Calu3 (cell line): ENCODE data around the gene ANKRD22. TPM values are rescaled to one million over a fixed set of nuclear protein-coding genes. Genes with fewer than 3 reads are reported as not detected.

ENCODE experiments used
- BruUV-seq: library from RNA; stranded (reverse); fragments of 400-500 nt; replicated peaks from 2 replicates; lab custom pipeline; 2021; lab: Mats Ljungman, UMichigan
- CTCF ChIA-PET: fragments of 300-600 bp; sonication (Branson Sonifier 250); formaldehyde crosslinking; loops from one replicate; lab custom pipeline; 2022; ENCODE audit warnings: antibody characterized with exemption; lab: Charles Lee
- DNase-seq: peaks from one replicate; pipeline ENCODE4 v3.0.0; 2022
- H3K27ac Mint-ChIP-seq: one replicate; pipeline ENCODE4 v1.8.0; 2022; ENCODE audit warnings: mixed read lengths; ENCODE audit not compliant: unreplicated experiment
- H3K27me3 Mint-ChIP-seq: one replicate; pipeline ENCODE4 v1.8.0; 2022; ENCODE audit warnings: mixed read lengths; ENCODE audit not compliant: unreplicated experiment
- H3K36me3 Mint-ChIP-seq: one replicate; pipeline ENCODE4 v1.8.0; 2022; ENCODE audit warnings: mild to moderate bottlenecking, moderate library complexity, mixed read lengths; ENCODE audit not compliant: insufficient read depth, unreplicated experiment
- H3K4me1 Mint-ChIP-seq: one replicate; pipeline ENCODE4 v1.8.0; 2022; ENCODE audit warnings: mild to moderate bottlenecking, low read depth, mixed read lengths; ENCODE audit not compliant: unreplicated experiment
- H3K4me3 Mint-ChIP-seq: one replicate; pipeline ENCODE4 v1.8.0; 2022; ENCODE audit warnings: mild to moderate bottlenecking, low read depth, moderate library complexity, mixed read lengths; ENCODE audit not compliant: unreplicated experiment
- H3K9me3 Mint-ChIP-seq: one replicate; pipeline ENCODE4 v1.8.0; 2022; ENCODE audit warnings: low read depth, mixed read lengths; ENCODE audit not compliant: unreplicated experiment
- intact Hi-C: fragments of 100-400 bp; cut with micrococcal nuclease; formaldehyde crosslinking; loops from one replicate; pipeline ENCODE4 v1.10.0; 2022; ENCODE audit not compliant: unreplicated experiment
- total RNA-seq: library from RNA; stranded (reverse); gene quantifications from 2 replicates; pipeline ENCODE4 v1.2.3, GENCODE V29; 2022
- TF ChIP-seq, protein P1 (sequence below): fragments of 200-600 bp; IDR thresholded peaks from one replicate; pipeline ENCODE4 v1.8.0; 2022; ENCODE audit warnings: antibody characterized with exemption; ENCODE audit not compliant: unreplicated experiment

Gene ANKRD22
- total RNA-seq, 1 experiment from 2014 or later: 20.6 TPM

GRCh38 chr10:88810196-88810961 lies 41.3 kb downstream of the ANKRD22 start:
- TF ChIP-seq, protein P1, sequence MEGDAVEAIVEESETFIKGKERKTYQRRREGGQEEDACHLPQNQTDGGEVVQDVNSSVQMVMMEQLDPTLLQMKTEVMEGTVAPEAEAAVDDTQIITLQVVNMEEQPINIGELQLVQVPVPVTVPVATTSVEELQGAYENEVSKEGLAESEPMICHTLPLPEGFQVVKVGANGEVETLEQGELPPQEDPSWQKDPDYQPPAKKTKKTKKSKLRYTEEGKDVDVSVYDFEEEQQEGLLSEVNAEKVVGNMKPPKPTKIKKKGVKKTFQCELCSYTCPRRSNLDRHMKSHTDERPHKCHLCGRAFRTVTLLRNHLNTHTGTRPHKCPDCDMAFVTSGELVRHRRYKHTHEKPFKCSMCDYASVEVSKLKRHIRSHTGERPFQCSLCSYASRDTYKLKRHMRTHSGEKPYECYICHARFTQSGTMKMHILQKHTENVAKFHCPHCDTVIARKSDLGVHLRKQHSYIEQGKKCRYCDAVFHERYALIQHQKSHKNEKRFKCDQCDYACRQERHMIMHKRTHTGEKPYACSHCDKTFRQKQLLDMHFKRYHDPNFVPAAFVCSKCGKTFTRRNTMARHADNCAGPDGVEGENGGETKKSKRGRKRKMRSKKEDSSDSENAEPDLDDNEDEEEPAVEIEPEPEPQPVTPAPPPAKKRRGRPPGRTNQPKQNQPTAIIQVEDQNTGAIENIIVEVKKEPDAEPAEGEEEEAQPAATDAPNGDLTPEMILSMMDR: peak; percentile 39
- CTCF ChIA-PET: interaction anchor here (0.7 to 0.9 kb wide), 3 partner anchors 31 to 245 kb away, joined by 3 read pairs; no protein-coding TSS in a partner anchor
- H3K27ac Mint-ChIP-seq: no peak overlapping the region
- DNase-seq: peak; percentile 34
- H3K9me3 Mint-ChIP-seq: no peaks in the 10 kb centered on the region
- no TSS peak for BruUV-seq
- no peak overlapping the region for H3K4me3 Mint-ChIP-seq
- no peaks in the 10 kb centered on the region for H3K36me3 Mint-ChIP-seq
- H3K4me1 Mint-ChIP-seq: peaks cover 10% of the 10 kb centered on the region
- H3K27me3 Mint-ChIP-seq: no peaks in the 10 kb centered on the region
- intact Hi-C loops: loop anchor here (1.0 to 5.0 kb wide), 2 partner anchors 122 to 243 kb away; no protein-coding TSS in a partner anchor

DNA sequence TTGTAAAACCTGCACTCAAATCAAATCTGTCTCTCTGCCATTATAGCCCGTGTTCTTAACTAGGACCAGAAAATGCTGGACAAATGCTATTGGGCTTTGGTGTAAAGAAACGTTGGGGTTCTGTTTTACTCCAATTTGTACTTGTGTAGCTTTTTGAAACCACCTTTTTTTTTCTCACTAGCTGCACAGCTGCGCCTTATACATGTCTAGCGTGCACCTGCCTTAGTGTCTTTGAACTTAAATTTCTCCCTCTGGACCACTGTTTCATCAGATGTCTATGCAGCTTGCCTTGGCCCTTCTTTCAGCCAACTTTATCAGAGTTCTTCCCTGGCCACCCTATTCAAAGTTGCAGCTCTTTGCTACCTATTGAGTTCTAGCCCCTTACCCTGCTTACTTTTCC lies 42.0 kb downstream of the ANKRD22 start:
- H3K9me3 Mint-ChIP-seq: no peaks in the 10 kb centered on the region
- intact Hi-C loops: loop anchor here (1.0 to 5.0 kb wide), 2 partner anchors 121 to 242 kb away; no protein-coding TSS in a partner anchor
- H3K36me3 Mint-ChIP-seq: no peaks in the 10 kb centered on the region
- no peak overlapping the region for H3K4me3 Mint-ChIP-seq
- H3K27ac Mint-ChIP-seq: no peak overlapping the region
- BruUV-seq: no TSS peak
- peaks cover 10% of the 10 kb centered on the region for H3K4me1 Mint-ChIP-seq
- no peak for DNase-seq
- H3K27me3 Mint-ChIP-seq: no peaks in the 10 kb centered on the region
- CTCF ChIA-PET: no interaction called here
- TF ChIP-seq, protein P1: no peak

GRCh38 chr10:88805924-88806323 lies 45.7 kb downstream of the ANKRD22 start:
- intact Hi-C loops: no loop called here
- BruUV-seq: no TSS peak
- CTCF ChIA-PET: no interaction called here

DNA sequence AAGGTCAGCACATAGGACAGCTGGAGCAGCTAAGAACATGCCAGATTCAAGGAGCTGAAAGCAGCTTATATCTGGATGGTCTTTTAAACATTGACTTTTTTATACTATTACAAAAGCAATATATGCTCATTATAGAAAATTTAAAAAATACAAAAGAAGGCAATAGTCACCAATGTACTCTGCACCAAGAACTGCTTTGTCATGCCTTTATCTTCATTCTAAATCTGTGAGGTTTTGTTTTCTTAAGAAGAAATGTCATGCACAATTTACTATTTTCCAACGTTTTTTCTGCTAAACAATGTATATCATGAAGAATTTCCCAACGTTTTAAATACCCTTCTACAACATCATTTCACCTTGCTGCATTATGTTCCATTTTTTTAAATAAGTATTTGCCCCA lies 46.3 kb downstream of the ANKRD22 start:
- H3K27me3 Mint-ChIP-seq: no peaks in the 10 kb centered on the region
- TF ChIP-seq, protein P1: no peak
- H3K4me3 Mint-ChIP-seq: no peak overlapping the region
- H3K4me1 Mint-ChIP-seq: no peaks in the 10 kb centered on the region
- intact Hi-C loops: no loop called here
- H3K36me3 Mint-ChIP-seq: no peaks in the 10 kb centered on the region
- BruUV-seq: no TSS peak
- CTCF ChIA-PET: no interaction called here
- no peaks in the 10 kb centered on the region for H3K9me3 Mint-ChIP-seq
- DNase-seq: no peak
- H3K27ac Mint-ChIP-seq: no peak overlapping the region

More at GRCh38 chr10:88805924-88806323, 45.7 kb downstream of the ANKRD22 start:
- H3K9me3 Mint-ChIP-seq: no peaks in the 10 kb centered on the region
- no peaks in the 10 kb centered on the region for H3K36me3 Mint-ChIP-seq
- H3K27me3 Mint-ChIP-seq: no peaks in the 10 kb centered on the region
- no peak overlapping the region for H3K27ac Mint-ChIP-seq
- TF ChIP-seq, protein P1: no peak
- H3K4me1 Mint-ChIP-seq: no peaks in the 10 kb centered on the region
- no peak for DNase-seq
- no peak overlapping the region for H3K4me3 Mint-ChIP-seq
